Activated CD8-positive, alpha-beta memory T cell treated with anti-CD3 and anti-CD28 coated beads for 1 hour (primary cell): ENCODE data around the gene STK33.

Experiments used
- DNase-seq, 2 donors: peaks; one replicate each; pipeline ENCODE4 v3.0.0-alpha.2; 2020; ENCODE audit warnings: low read depth in 1 of 2; ENCODE audit errors: extremely low read depth in 1 of 2

Gene STK33

GRCh38 chr11:8381871-8382396, 212.1 kb downstream of the STK33 start:
- no peak for DNase-seq

- DNase-seq: no peak
Measured at GRCh38 chr11:8381343-8381742, 212.7 kb downstream of the STK33 start.

GRCh38 chr11:8375932-8376331, 218.1 kb downstream of the STK33 start:
- no peak for DNase-seq

- no peak for DNase-seq
Measured at GRCh38 chr11:8375460-8375859, 218.6 kb downstream of the STK33 start.

- no peak for DNase-seq
Measured at GRCh38 chr11:8374716-8375115, 219.3 kb downstream of the STK33 start.

GRCh38 chr11:8373519-8374432, 220.3 kb downstream of the STK33 start:
- DNase-seq: no peak

- no peak for DNase-seq
Measured at GRCh38 chr11:8372641-8373381, 221.2 kb downstream of the STK33 start.

- DNase-seq: no peak
Measured at GRCh38 chr11:8371516-8371884, 222.5 kb downstream of the STK33 start.

GRCh38 chr11:8370812-8371515, 223.1 kb downstream of the STK33 start:
- no peak for DNase-seq

- DNase-seq: no peak
Measured at GRCh38 chr11:8369592-8370205, 224.3 kb downstream of the STK33 start.

GRCh38 chr11:8368772-8369171, 225.3 kb downstream of the STK33 start:
- DNase-seq: no peak

- DNase-seq: no peak
Measured at GRCh38 chr11:8368194-8368593, 225.8 kb downstream of the STK33 start.

GRCh38 chr11:8366316-8366715, 227.7 kb downstream of the STK33 start:
- no peak for DNase-seq

- DNase-seq: no peak
Measured at GRCh38 chr11:8365216-8365941, 228.6 kb downstream of the STK33 start.

- DNase-seq: no peak
Measured at GRCh38 chr11:8363921-8364320, 230.1 kb downstream of the STK33 start.

- no peak for DNase-seq
Measured at GRCh38 chr11:8362899-8363298, 231.1 kb downstream of the STK33 start.

GRCh38 chr11:8362491-8362890, 231.5 kb downstream of the STK33 start:
- DNase-seq: no peak

- no peak for DNase-seq
Measured at GRCh38 chr11:8361664-8362210, 232.3 kb downstream of the STK33 start.

GRCh38 chr11:8361206-8361605, 232.8 kb downstream of the STK33 start:
- DNase-seq: no peak
